Vagina (tissue), 2 donors: Measurements from ENCODE around the gene MXRA7. TPM values are rescaled to one million over a fixed set of nuclear protein-coding genes. Genes with fewer than 3 reads are reported as not detected.

Experiments
- DNase-seq, 2 donors: peaks; one replicate each; pipeline ENCODE4 v3.0.0-alpha.2; 2017; ENCODE audit errors: extremely low spot score in 2 of 2
- H3K27ac ChIP-seq: fragments of 200-600 bp; sonication (generic); one replicate; pipeline ENCODE4 v1.5.1; 2019
- H3K27me3 ChIP-seq: fragments of 200-600 bp; sonication (generic); one replicate; pipeline ENCODE4 v1.5.1; 2019
- H3K36me3 ChIP-seq, 2 donors: fragments of 200-600 bp; sonication (generic); one replicate each; pipeline ENCODE4 v1.5.1; 2017 to 2019
- H3K4me1 ChIP-seq: fragments of 200-600 bp; sonication (generic); one replicate; pipeline ENCODE4 v1.5.1; 2019
- H3K4me3 ChIP-seq, 2 donors: fragments of 200-600 bp; sonication (generic); 1 replicate in 1 of 2; 2 replicates in 1 of 2; pipeline ENCODE4 v1.5.1; 2016 to 2019
- H3K9me3 ChIP-seq: fragments of 200-600 bp; sonication (generic); one replicate; pipeline ENCODE4 v1.5.1; 2019
- POLR2A ChIP-seq, 2 donors: fragments of 450-650 bp; IDR thresholded peaks; one replicate each; pipeline ENCODE4 v1.6.1; 2017; ENCODE audit warnings: antibody characterized with exemption in 2 of 2, mild to moderate bottlenecking in 2 of 2, moderate library complexity in 2 of 2
- POLR2AphosphoS5 ChIP-seq, 2 donors: sonication (generic); formaldehyde crosslinking; IDR thresholded peaks; one replicate each; pipeline ENCODE4 v1.9.0; 2017; ENCODE audit warnings: antibody characterized with exemption in 2 of 2, mild to moderate bottlenecking in 2 of 2, low read depth in 1 of 2; ENCODE audit not compliant: insufficient read depth in 1 of 2
- intact Hi-C: fragments of 100-400 bp; cut with DNase I; formaldehyde crosslinking; loops from one replicate; pipeline ENCODE4 v1.15.1; 2023
- total RNA-seq: library from RNA; depleted of rRNA; stranded (reverse); fragments of >200 nt; gene quantifications from one replicate; pipeline ENCODE4 v1.2.3, GENCODE V29; 2016
- TF ChIP-seq, protein P1 (sequence below), 3 experiments: fragments of 450-650 bp in 2 of 3; fragments of 200-600 bp in 1 of 3; sonication (generic) in 1 of 3; IDR thresholded peaks; one replicate each; pipeline ENCODE4 v1.5.1; 2017 to 2019; ENCODE audit warnings: antibody characterized with exemption in 3 of 3, mild to moderate bottlenecking in 2 of 3, moderate library complexity in 2 of 3

Gene MXRA7
- total RNA-seq, 1 donor from 2014 or later: 114 TPM

DNA sequence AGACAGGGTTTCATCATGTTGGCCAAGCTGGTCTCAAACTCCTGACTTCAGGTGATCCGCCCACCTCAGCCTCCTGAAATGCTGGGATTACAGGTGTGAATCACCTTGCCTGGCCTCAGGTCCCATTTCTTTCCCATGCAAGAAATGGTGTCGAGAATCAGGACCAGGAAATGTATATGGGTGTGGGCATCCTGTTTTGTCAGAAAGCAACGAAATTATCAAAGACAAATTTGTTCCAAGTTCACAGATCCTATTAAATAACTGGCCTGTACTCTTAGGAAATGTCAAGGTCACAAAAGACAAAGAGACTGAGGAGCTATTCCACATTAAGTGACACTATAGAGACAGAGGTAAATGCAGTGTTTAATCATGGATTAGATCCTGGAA, 50.1 kb downstream of the MXRA7 start:
- H3K9me3 ChIP-seq: no peaks in the 10 kb centered on the region
- peaks cover 15% of the 10 kb centered on the region for H3K4me1 ChIP-seq
- DNase-seq: no peak
- intact Hi-C loops: no loop called here
- peak in 1 of 2 donors; percentile 46 for TF ChIP-seq POLR2AphosphoS5 (IDR thresholded peaks at IDR 0.05; ENCODE audit: insufficient read depth in 1 of 2, low read depth in 1 of 2)
- TF ChIP-seq, protein P1, sequence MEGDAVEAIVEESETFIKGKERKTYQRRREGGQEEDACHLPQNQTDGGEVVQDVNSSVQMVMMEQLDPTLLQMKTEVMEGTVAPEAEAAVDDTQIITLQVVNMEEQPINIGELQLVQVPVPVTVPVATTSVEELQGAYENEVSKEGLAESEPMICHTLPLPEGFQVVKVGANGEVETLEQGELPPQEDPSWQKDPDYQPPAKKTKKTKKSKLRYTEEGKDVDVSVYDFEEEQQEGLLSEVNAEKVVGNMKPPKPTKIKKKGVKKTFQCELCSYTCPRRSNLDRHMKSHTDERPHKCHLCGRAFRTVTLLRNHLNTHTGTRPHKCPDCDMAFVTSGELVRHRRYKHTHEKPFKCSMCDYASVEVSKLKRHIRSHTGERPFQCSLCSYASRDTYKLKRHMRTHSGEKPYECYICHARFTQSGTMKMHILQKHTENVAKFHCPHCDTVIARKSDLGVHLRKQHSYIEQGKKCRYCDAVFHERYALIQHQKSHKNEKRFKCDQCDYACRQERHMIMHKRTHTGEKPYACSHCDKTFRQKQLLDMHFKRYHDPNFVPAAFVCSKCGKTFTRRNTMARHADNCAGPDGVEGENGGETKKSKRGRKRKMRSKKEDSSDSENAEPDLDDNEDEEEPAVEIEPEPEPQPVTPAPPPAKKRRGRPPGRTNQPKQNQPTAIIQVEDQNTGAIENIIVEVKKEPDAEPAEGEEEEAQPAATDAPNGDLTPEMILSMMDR (IDR thresholded peaks at IDR 0.05): no peak
- H3K27me3 ChIP-seq: no peaks in the 10 kb centered on the region
- H3K36me3 ChIP-seq: no peaks in the 10 kb centered on the region
- H3K4me3 ChIP-seq: no peak overlapping the region
- H3K27ac ChIP-seq: no peak overlapping the region

DNA sequence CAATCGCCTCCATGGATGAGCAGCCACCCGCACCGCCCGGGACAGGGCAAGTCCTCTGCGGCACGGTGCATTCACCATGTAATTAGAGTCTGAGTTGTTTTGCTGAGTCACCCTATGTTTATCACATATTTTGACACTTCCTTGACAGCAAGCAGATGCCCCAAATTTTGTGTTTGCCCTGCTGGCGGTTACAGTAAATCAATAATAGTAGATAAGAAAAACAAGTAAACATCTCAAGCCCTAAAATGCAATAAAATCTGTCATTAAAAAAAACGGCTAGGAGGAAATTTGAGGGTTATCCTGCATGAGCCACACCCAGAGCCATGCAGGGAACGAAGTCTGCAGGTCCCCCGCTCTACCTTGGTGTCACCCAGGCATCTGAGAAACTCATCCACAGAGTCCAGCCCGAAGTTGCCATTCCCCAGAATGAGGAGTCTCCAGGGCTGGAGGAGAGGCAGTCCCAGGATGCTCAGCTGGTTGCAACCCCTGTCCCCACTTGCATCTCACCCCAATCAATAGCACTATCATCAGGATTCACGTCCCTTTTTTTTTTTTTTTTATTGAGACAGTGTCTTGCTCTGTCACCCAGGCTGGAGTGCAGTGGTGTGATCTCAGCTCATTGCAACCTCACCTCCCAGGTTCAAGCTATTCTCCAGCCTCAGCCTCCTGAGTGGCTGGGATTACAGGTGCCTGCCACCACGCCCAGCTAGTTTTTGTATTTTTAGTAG, 50.7 kb downstream of the MXRA7 start:
- no peaks in the 10 kb centered on the region for H3K9me3 ChIP-seq
- DNase-seq: no peak
- TF ChIP-seq POLR2AphosphoS5 (IDR thresholded peaks at IDR 0.05; ENCODE audit: insufficient read depth in 1 of 2, low read depth in 1 of 2): no peak
- TF ChIP-seq, protein P1 (IDR thresholded peaks at IDR 0.05): no peak
- TF ChIP-seq POLR2A (IDR thresholded peaks at IDR 0.05): no peak
- H3K27ac ChIP-seq: no peak overlapping the region
- no peaks in the 10 kb centered on the region for H3K27me3 ChIP-seq
- no peaks in the 10 kb centered on the region for H3K36me3 ChIP-seq
- peaks cover 15% of the 10 kb centered on the region for H3K4me1 ChIP-seq
- intact Hi-C loops: no loop called here
- no peak overlapping the region for H3K4me3 ChIP-seq

DNA sequence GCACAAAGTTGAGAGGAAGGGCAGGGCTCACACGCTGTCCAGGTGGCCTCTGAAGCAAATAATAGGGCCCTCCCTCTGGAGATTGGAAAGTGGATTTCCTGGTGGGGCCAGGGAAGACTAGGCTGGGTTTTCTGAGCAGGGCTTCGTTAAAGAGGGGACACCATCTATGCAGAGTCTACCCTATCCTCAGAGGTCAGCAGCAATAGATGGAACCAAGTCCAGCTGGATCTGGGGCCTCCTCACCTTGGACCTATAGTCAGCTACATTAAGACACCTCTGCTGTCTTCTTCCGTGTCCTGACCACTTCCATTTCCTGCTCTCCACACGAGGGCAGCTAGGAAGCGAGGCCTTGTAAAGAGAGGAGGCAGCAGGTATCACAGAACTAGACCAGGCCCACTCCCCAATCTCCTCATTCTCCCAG, 52.5 kb downstream of the MXRA7 start:
- no peaks in the 10 kb centered on the region for H3K9me3 ChIP-seq
- DNase-seq: no peak
- peaks cover 15% of the 10 kb centered on the region for H3K4me1 ChIP-seq
- H3K27ac ChIP-seq: no peak overlapping the region
- no peak overlapping the region for H3K4me3 ChIP-seq
- no peaks in the 10 kb centered on the region for H3K36me3 ChIP-seq
- TF ChIP-seq, protein P1 (IDR thresholded peaks at IDR 0.05): no peak
- TF ChIP-seq POLR2A (IDR thresholded peaks at IDR 0.05): no peak
- TF ChIP-seq POLR2AphosphoS5 (IDR thresholded peaks at IDR 0.05; ENCODE audit: insufficient read depth in 1 of 2, low read depth in 1 of 2): no peak
- intact Hi-C loops: no loop called here
- H3K27me3 ChIP-seq: no peaks in the 10 kb centered on the region

DNA sequence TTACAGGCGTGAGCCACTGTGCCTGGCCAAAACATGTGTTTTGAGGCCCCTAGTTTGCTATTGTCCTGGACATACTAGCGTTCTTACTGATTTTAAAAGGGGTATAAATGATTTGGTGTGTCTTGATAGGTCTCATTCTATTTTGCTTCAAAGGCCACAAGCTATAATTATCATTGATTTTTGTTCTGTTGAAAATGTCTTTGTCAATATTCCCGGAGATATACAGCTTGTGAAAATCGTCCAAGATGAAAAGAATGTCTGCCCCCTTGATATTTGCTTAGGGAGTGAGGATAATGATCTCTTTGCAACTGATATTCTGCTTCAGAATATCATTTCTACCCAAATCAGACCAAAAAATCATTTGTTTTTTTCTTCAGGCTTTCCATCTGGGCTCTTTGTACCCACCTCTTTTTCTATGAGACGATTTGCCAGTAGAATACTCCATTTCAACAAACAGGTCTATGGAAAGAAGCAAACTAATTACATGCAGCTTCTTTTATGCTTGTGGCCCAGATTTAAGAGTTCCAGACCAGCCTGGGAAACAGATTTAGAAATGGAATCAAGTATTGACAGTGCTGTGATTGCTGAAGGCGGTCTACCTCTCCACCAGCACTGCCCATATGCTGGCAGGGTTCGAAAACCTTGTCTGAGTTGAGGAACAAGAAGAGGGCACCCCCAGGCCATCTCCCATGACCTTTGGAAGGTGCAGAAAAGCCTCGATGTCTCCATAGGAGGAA, 53.1 kb downstream of the MXRA7 start:
- Histone ChIP-seq H3K9me3 (no peaks in the 10 kb centered on the region), H3K4me1 (peaks cover 15% of the 10 kb centered on the region), H3K36me3 (no peaks in the 10 kb centered on the region), H3K27ac (no peak overlapping the region), H3K4me3 (no peak overlapping the region), H3K27me3 (no peaks in the 10 kb centered on the region)
- intact Hi-C loops: no loop called here
- TF ChIP-seq, protein P1 (IDR thresholded peaks at IDR 0.05): no peak
- TF ChIP-seq POLR2A (IDR thresholded peaks at IDR 0.05): no peak
- TF ChIP-seq POLR2AphosphoS5 (IDR thresholded peaks at IDR 0.05; ENCODE audit: insufficient read depth in 1 of 2, low read depth in 1 of 2): no peak
- no peak for DNase-seq

DNA sequence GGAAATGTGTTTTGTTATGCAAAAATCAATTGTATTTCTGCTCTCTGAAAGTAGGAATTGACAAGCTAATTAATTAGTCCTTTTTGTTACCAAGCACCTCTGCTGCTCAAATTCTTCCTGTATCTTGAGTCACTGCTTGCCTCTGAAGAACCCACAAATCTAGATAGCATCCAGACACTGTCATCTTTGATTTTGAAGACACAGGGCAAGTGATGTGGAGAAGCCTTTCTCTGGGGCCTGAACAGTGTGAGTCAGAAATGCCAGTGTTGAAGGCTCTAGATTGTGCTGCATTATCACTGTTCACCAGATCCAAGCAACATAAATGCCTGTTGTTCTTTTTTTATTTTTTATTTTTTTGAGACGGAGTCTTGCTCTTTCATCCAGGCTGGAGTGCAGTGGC, 56.4 kb downstream of the MXRA7 start:
- no peak for DNase-seq
- H3K9me3 ChIP-seq: no peaks in the 10 kb centered on the region
- no peak overlapping the region for H3K27ac ChIP-seq
- no peaks in the 10 kb centered on the region for H3K36me3 ChIP-seq
- peaks cover 3% of the 10 kb centered on the region for H3K4me1 ChIP-seq
- TF ChIP-seq POLR2A (IDR thresholded peaks at IDR 0.05) (no peak), POLR2AphosphoS5 (IDR thresholded peaks at IDR 0.05; ENCODE audit: insufficient read depth in 1 of 2, low read depth in 1 of 2) (no peak)
- TF ChIP-seq, protein P1 (IDR thresholded peaks at IDR 0.05): no peak
- intact Hi-C loops: no loop called here
- no peak overlapping the region for H3K4me3 ChIP-seq
- H3K27me3 ChIP-seq: no peaks in the 10 kb centered on the region
